B cell (primary cell): ENCODE data around the gene TMEM140. TPM values are rescaled to one million over a fixed set of nuclear protein-coding genes. Genes with fewer than 3 reads are reported as not detected.

Source experiments
- ATAC-seq: fragments of 200-7000 bp; cut with Tn5 transposase; one replicate; pipeline ENCODE4 v1.10.0; 2021; ENCODE audit warnings: low read depth, mild to moderate bottlenecking, moderate number of reproducible peaks, moderate library complexity
- CTCF ChIA-PET: fragments of 350-600 bp; sonication (Branson Sonifier 250); formaldehyde crosslinking; loops from one replicate; lab custom pipeline; 2021; ENCODE audit warnings: antibody characterized with exemption, inconsistent platforms; lab: Charles Lee
- POLR2A ChIA-PET: fragments of 350-600 bp; sonication (Branson Sonifier 250); formaldehyde crosslinking; loops from one replicate; lab custom pipeline; 2021; ENCODE audit warnings: antibody characterized with exemption; lab: Charles Lee
- DNase-seq: peaks from one replicate; pipeline ENCODE4 v3.0.0; 2013
- H2AFZ ChIP-seq: 2 replicates; pipeline ENCODE4 v1.6.1; 2012; ENCODE audit warnings: mild to moderate bottlenecking, low read depth, low read length; ENCODE audit not compliant: insufficient read depth, poor library complexity, severe bottlenecking
- H3K27ac ChIP-seq, 2 donors: 1 replicate in 1 of 2; 2 replicates in 1 of 2; pipeline ENCODE4 v1.5.1; 2012 to 2013; ENCODE audit warnings: low read length in 2 of 2, mild to moderate bottlenecking in 2 of 2, moderate library complexity in 1 of 2
- H3K27me3 ChIP-seq, 4 experiments: fragments of 200-600 bp in 1 of 4; sonication (generic) in 1 of 4; replicated peaks in 1 of 4; 1 replicate in 2 of 4; 2 replicates in 2 of 4; pipeline versions ENCODE4 v1.6.1 to v1.7.0; 2013 to 2016; ENCODE audit warnings: low read length in 3 of 4, mild to moderate bottlenecking in 2 of 4, mixed read lengths in 1 of 4, moderate library complexity in 1 of 4; ENCODE audit not compliant: insufficient read depth in 4 of 4, control insufficient read depth in 3 of 4; ENCODE audit errors: control extremely low read depth in 1 of 4
- H3K36me3 ChIP-seq, 2 experiments: replicated peaks in 1 of 2; 1 replicate in 1 of 2; 2 replicates in 1 of 2; pipeline versions ENCODE4 v1.6.1 to v1.7.1; 2013; ENCODE audit warnings: low read length in 1 of 2; ENCODE audit not compliant: insufficient read depth in 2 of 2, control insufficient read depth in 1 of 2; ENCODE audit errors: control extremely low read depth in 1 of 2, extremely low read depth in 1 of 2
- H3K4me1 ChIP-seq, 2 donors: fragments of 200-600 bp in 1 of 2; sonication (generic) in 1 of 2; 1 replicate in 1 of 2; 2 replicates in 1 of 2; pipeline versions ENCODE4 v1.5.1 to v1.6.1; 2013 to 2017; ENCODE audit warnings: low read length in 2 of 2; ENCODE audit not compliant: control insufficient read depth in 2 of 2, insufficient read depth in 2 of 2
- H3K4me2 ChIP-seq: replicated peaks from 2 replicates; pipeline ENCODE3; 2012; ENCODE audit warnings: mild to moderate bottlenecking, low read depth, low read length; ENCODE audit not compliant: poor library complexity, severe bottlenecking
- H3K4me3 ChIP-seq, 5 experiments: fragments of 200-600 bp in 1 of 5; sonication (generic) in 1 of 5; 1 replicate in 3 of 5; 2 replicates in 2 of 5; pipeline versions ENCODE4 v1.5.1 to v1.7.0; 2011 to 2016; ENCODE audit warnings: low read length in 4 of 5, mild to moderate bottlenecking in 4 of 5, low read depth in 2 of 5, control low read depth in 1 of 5, moderate library complexity in 1 of 5; ENCODE audit not compliant: insufficient read depth in 1 of 5; ENCODE audit errors: control extremely low read depth in 1 of 5, extremely low read depth in 1 of 5
- H3K79me2 ChIP-seq: fragments of 200-600 bp; sonication (generic); one replicate; pipeline ENCODE4 v1.6.0; 2016; ENCODE audit warnings: low read length; ENCODE audit not compliant: control insufficient read depth, insufficient read depth
- H3K9ac ChIP-seq: fragments of 200-600 bp; sonication (generic); 2 replicates; pipeline ENCODE4 v1.6.1; 2017; ENCODE audit warnings: mild to moderate bottlenecking, low read length, moderate library complexity
- H3K9me3 ChIP-seq, 3 donors: one replicate each; pipeline versions ENCODE4 v1.6.1 to v1.7.1; 2013; ENCODE audit warnings: low read length in 2 of 3; ENCODE audit not compliant: control insufficient read depth in 2 of 3, insufficient read depth in 1 of 3; ENCODE audit errors: control extremely low read depth in 1 of 3
- H4K20me1 ChIP-seq: 2 replicates; pipeline ENCODE4 v1.6.0; 2012; ENCODE audit warnings: mild to moderate bottlenecking, low read length; ENCODE audit not compliant: insufficient read depth, control insufficient read depth, poor library complexity, severe bottlenecking
- H3K27ac Mint-ChIP-seq: one replicate; pipeline ENCODE4 v1.8.0; 2021; ENCODE audit warnings: mixed read lengths
- H3K27me3 Mint-ChIP-seq: one replicate; pipeline ENCODE4 v1.8.0; 2021; ENCODE audit warnings: mixed read lengths
- H3K4me1 Mint-ChIP-seq: one replicate; pipeline ENCODE4 v1.8.0; 2021; ENCODE audit warnings: mixed read lengths
- H3K4me3 Mint-ChIP-seq: one replicate; pipeline ENCODE4 v1.8.0; 2021; ENCODE audit warnings: mixed read lengths
- H3K9me3 Mint-ChIP-seq: one replicate; pipeline ENCODE4 v1.8.0; 2022; ENCODE audit warnings: mixed read lengths; ENCODE audit not compliant: insufficient read depth
- CTCF ChIP-seq: fragments of 200-600 bp; IDR thresholded peaks from one replicate; pipeline ENCODE4 v1.8.0; 2022; ENCODE audit warnings: antibody characterized with exemption, mild to moderate bottlenecking
- EZH2 ChIP-seq: IDR thresholded peaks from 2 replicates; pipeline ENCODE4 v1.6.1; 2012; ENCODE audit warnings: borderline replicate concordance, low read depth, mild to moderate bottlenecking, moderate library complexity, low read length; ENCODE audit not compliant: insufficient read depth, poor library complexity, severe bottlenecking
- WGBS: methylation state at CpG from one replicate; pipeline ENCODE4 v1.1.5; 2013; ENCODE audit warnings: missing lambda C conversion rate; ENCODE audit not compliant: insufficient coverage; 5-methylcytosine and 5-hydroxymethylcytosine counted together
- intact Hi-C: fragments of 100-400 bp; cut with micrococcal nuclease; formaldehyde crosslinking; loops from one replicate; pipeline ENCODE4 v1.10.0; 2022
- polyA plus RNA-seq: library from polyadenylated mRNA; depleted of rRNA; stranded (reverse); fragments of >200 nt; gene quantifications from 2 replicates; pipeline ENCODE4 v1.2.3, GENCODE V29; 2012
- total RNA-seq, 2 donors: library from RNA; stranded (reverse); fragments of 120-200 nt in 1 of 2; gene quantifications; 1 replicate in 1 of 2; 2 replicates in 1 of 2; pipeline versions ENCODE4 v1.2.3 to v1.2.4, GENCODE V29; 2013 to 2022

Gene TMEM140
- total and polyA plus RNA-seq, 2 donors (not counting 1 experiment from before 2014, with no cell fraction given), result 3.8 to 79.1 TPM

GRCh38 chr7:135206941-135207391 is 59.1 kb downstream of the TMEM140 start:
- CTCF ChIA-PET, result interaction anchor here (1.0 to 1.5 kb wide), 4 partner anchors 59 to 220 kb away, joined by 3 to 5 read pairs (median 3); partner anchors contain the start of genes AGBL3 and TMEM140

More at GRCh38 chr7:135206941-135207391, 59.1 kb downstream of the TMEM140 start:
- H3K27ac ChIP-seq, result peak overlapping the region in 1 of 2 donors; percentile 14
- intact Hi-C loops, result no loop called here
- Mint-ChIP-seq H3K4me1 (peaks cover 57% of the 10 kb centered on the region), H3K4me3 (peak overlapping the region; percentile 82), H3K27me3 (no peaks in the 10 kb centered on the region), H3K27ac (peak overlapping the region; percentile 86), H3K9me3 (no peaks in the 10 kb centered on the region)
- H3K4me3 ChIP-seq, result no peak overlapping the region
- H2AFZ ChIP-seq, result peak overlapping the region; percentile 63
- peaks cover 5 to 38% of the 10 kb centered on the region in 2 experiments for H3K36me3 ChIP-seq
- ATAC-seq (no peak), DNase-seq (peak; percentile 50)
- TF ChIP-seq CTCF (no peak), EZH2 (no peak)
- H3K79me2 ChIP-seq, result peaks cover 22% of the 10 kb centered on the region
- no peaks in the 10 kb centered on the region for H4K20me1 ChIP-seq
- POLR2A ChIA-PET, result interaction anchor here (0.6 kb wide), 1 partner anchor 48 kb away, joined by 3 read pairs; no protein-coding TSS in a partner anchor
- 52% methylated on average over 7 of the region's 7 CpGs for WGBS
- H3K4me2 ChIP-seq, result peak overlapping the region; percentile 57
- peaks cover 33 to 34% of the 10 kb centered on the region in 2 donors for H3K4me1 ChIP-seq
- no peaks in the 10 kb centered on the region for H3K9me3 ChIP-seq
- peak overlapping the region; percentile 8 for H3K9ac ChIP-seq
- no peaks in the 10 kb centered on the region for H3K27me3 ChIP-seq
